H1 (cell line): ENCODE results near the gene TTC32. TPM values are rescaled to one million over a fixed set of nuclear protein-coding genes. Genes with fewer than 3 reads are reported as not detected.

Experiments used
- CTCF ChIA-PET: fragments of 300-600 bp; sonication (Branson Sonifier 250); formaldehyde crosslinking; loops from one replicate; lab custom pipeline; 2021; ENCODE audit not compliant: partially characterized antibody; lab: Charles Lee
- POLR2A ChIA-PET: fragments of 300-600 bp; sonication (Branson Sonifier 250); formaldehyde crosslinking; loops from one replicate; lab custom pipeline; 2021; ENCODE audit warnings: inconsistent platforms; ENCODE audit not compliant: partially characterized antibody; lab: Charles Lee
- DNase-seq, 2 experiments: peaks; one replicate each; pipeline versions ENCODE4 v3.0.0 to v3.0.0-alpha.2; 2010 to 2022; ENCODE audit warnings: low spot score in 2 of 2, low read depth in 1 of 2, mixed read lengths in 1 of 2
- FAIRE-seq: peaks from 2 replicates; lab custom pipeline; 2011; peaks lifted over from hg19 to GRCh38; lab: Jason Lieb, UNC
- H2AFZ ChIP-seq: 2 replicates; pipeline ENCODE4 v1.8.1; 2012; ENCODE audit warnings: low read length, inconsistent platforms
- H2AK5ac ChIP-seq: 2 replicates; pipeline ENCODE4 v1.6.1; 2013; ENCODE audit warnings: low read depth, low read length
- H2BK120ac ChIP-seq: replicated peaks from 2 replicates; pipeline ENCODE3; 2013; ENCODE audit warnings: low read depth, low read length, inconsistent platforms
- H2BK12ac ChIP-seq: 2 replicates; pipeline ENCODE4 v1.6.1; 2013; ENCODE audit warnings: low read depth, low read length
- H2BK15ac ChIP-seq: 2 replicates; pipeline ENCODE4 v1.6.1; 2013; ENCODE audit warnings: low read length
- H2BK20ac ChIP-seq: 2 replicates; pipeline ENCODE4 v1.6.1; 2013; ENCODE audit warnings: low read length
- H2BK5ac ChIP-seq: 2 replicates; pipeline ENCODE4 v1.6.1; 2013; ENCODE audit warnings: low read depth, low read length
- H3K14ac ChIP-seq: 2 replicates; pipeline ENCODE4 v1.6.1; 2013; ENCODE audit warnings: inconsistent platforms; ENCODE audit not compliant: insufficient read length
- H3K18ac ChIP-seq: 2 replicates; pipeline ENCODE4 v1.6.1; 2013; ENCODE audit warnings: low read length; ENCODE audit errors: extremely low read depth
- H3K23ac ChIP-seq: 2 replicates; pipeline ENCODE4 v1.6.1; 2013; ENCODE audit warnings: inconsistent platforms; ENCODE audit not compliant: insufficient read length
- H3K23me2 ChIP-seq: 2 replicates; pipeline ENCODE4 v1.6.1; 2013; ENCODE audit warnings: low read depth, low read length
- H3K27ac ChIP-seq: 2 replicates; pipeline ENCODE4 v1.6.1; 2011; ENCODE audit warnings: low read depth, low read length, inconsistent platforms
- H3K27me3 ChIP-seq, 4 experiments: replicated peaks in 1 of 4; 1 replicate in 1 of 4; 2 replicates in 3 of 4; pipeline versions ENCODE4 v1.6.1 to v1.8.1; 2011 to 2013; ENCODE audit warnings: low read length in 3 of 4, mild to moderate bottlenecking in 3 of 4, inconsistent platforms in 2 of 4, mixed read lengths in 2 of 4, moderate library complexity in 1 of 4; ENCODE audit not compliant: control insufficient read depth in 3 of 4, insufficient read depth in 3 of 4; ENCODE audit errors: extremely low read depth in 1 of 4
- H3K36me3 ChIP-seq, 4 experiments: 2 replicates each; pipeline versions ENCODE4 v1.6.1 to v1.8.1; 2011 to 2013; ENCODE audit warnings: mild to moderate bottlenecking in 4 of 4, low read length in 3 of 4, moderate library complexity in 2 of 4, control low read depth in 1 of 4, inconsistent platforms in 1 of 4; ENCODE audit not compliant: insufficient read depth in 4 of 4, control insufficient read depth in 2 of 4
- H3K4ac ChIP-seq: replicated peaks from 2 replicates; pipeline ENCODE3; 2013; ENCODE audit warnings: low read length, low read depth, mixed read lengths, inconsistent platforms; ENCODE audit not compliant: insufficient read length
- H3K4me1 ChIP-seq, 4 experiments: replicated peaks in 1 of 4; 1 replicate in 1 of 4; 2 replicates in 3 of 4; pipeline versions ENCODE4 v1.6.1 to v1.8.1; 2011 to 2013; ENCODE audit warnings: low read length in 3 of 4, inconsistent platforms in 2 of 4, mixed read lengths in 1 of 4; ENCODE audit not compliant: insufficient read depth in 4 of 4, control insufficient read depth in 3 of 4
- H3K4me2 ChIP-seq, 2 experiments: 2 replicates each; pipeline versions ENCODE4 v1.6.1 to v1.8.1; 2011 to 2013; ENCODE audit warnings: low read depth in 2 of 2, low read length in 2 of 2, control low read depth in 1 of 2, inconsistent platforms in 1 of 2, mild to moderate bottlenecking in 1 of 2; ENCODE audit not compliant: insufficient read depth in 1 of 2
- H3K4me3 ChIP-seq, 4 experiments: fragments of 200-600, 300-600 bp in 1 of 4; sonication (generic), shearing (Covaris generic), sonication (Bioruptor Twin) in 1 of 4; 2 replicates each; pipeline versions ENCODE4 v1.5.1 to v1.8.1; 2011 to 2016; ENCODE audit warnings: low read length in 4 of 4, low read depth in 3 of 4, control low read depth in 2 of 4, inconsistent platforms in 2 of 4, mild to moderate bottlenecking in 2 of 4, mixed read lengths in 1 of 4, moderate library complexity in 1 of 4; ENCODE audit not compliant: insufficient read depth in 2 of 4; ENCODE audit errors: extremely low read depth in 1 of 4
- H3K56ac ChIP-seq: replicated peaks from 2 replicates; pipeline ENCODE3; 2013; ENCODE audit warnings: low read depth, mild to moderate bottlenecking, mixed read lengths, low read length, inconsistent platforms; ENCODE audit not compliant: insufficient read length
- H3K79me1 ChIP-seq: 2 replicates; pipeline ENCODE4 v1.6.1; 2013; ENCODE audit warnings: low read depth, low read length, control low read depth
- H3K79me2 ChIP-seq, 2 experiments: 2 replicates each; pipeline versions ENCODE4 v1.6.1 to v1.8.1; 2012 to 2013; ENCODE audit warnings: low read length in 2 of 2, mild to moderate bottlenecking in 2 of 2, inconsistent platforms in 1 of 2; ENCODE audit not compliant: insufficient read depth in 2 of 2, control insufficient read depth in 1 of 2
- H3K9ac ChIP-seq, 4 experiments: replicated peaks in 1 of 4; 1 replicate in 1 of 4; 2 replicates in 3 of 4; pipeline versions ENCODE4 v1.6.1 to v1.8.1; 2011 to 2013; ENCODE audit warnings: low read depth in 3 of 4, low read length in 3 of 4, control low read depth in 2 of 4, mild to moderate bottlenecking in 2 of 4, moderate library complexity in 2 of 4, inconsistent platforms in 1 of 4; ENCODE audit errors: extremely low read depth in 1 of 4
- H3K9me3 ChIP-seq, 2 experiments: 2 replicates each; pipeline versions ENCODE4 v1.6.1 to v1.8.1; 2012 to 2013; ENCODE audit warnings: mild to moderate bottlenecking in 2 of 2, moderate library complexity in 2 of 2, control low read depth in 1 of 2, inconsistent platforms in 1 of 2, low read depth in 1 of 2, low read length in 1 of 2, mixed read lengths in 1 of 2; ENCODE audit not compliant: insufficient read depth in 2 of 2
- H4K20me1 ChIP-seq, 2 experiments: replicated peaks in 1 of 2; 2 replicates each; pipeline versions ENCODE3 to v1.8.1; 2011 to 2013; ENCODE audit warnings: inconsistent platforms in 2 of 2, low read length in 2 of 2, mild to moderate bottlenecking in 1 of 2; ENCODE audit not compliant: insufficient read depth in 2 of 2, control insufficient read depth in 1 of 2
- H4K5ac ChIP-seq: 2 replicates; pipeline ENCODE4 v1.6.1; 2013; ENCODE audit warnings: low read length, low read depth, mixed read lengths, inconsistent platforms; ENCODE audit not compliant: insufficient read length
- H4K8ac ChIP-seq: 2 replicates; pipeline ENCODE4 v1.8.0; 2013; ENCODE audit warnings: mild to moderate bottlenecking, moderate library complexity, low read length, inconsistent platforms; ENCODE audit not compliant: insufficient read depth; ENCODE audit errors: extremely low read depth
- H4K91ac ChIP-seq: replicated peaks from 2 replicates; pipeline ENCODE3; 2013; ENCODE audit warnings: low read length, mixed read lengths, inconsistent platforms; ENCODE audit not compliant: insufficient read length
- NANOG ChIP-seq: IDR thresholded peaks from 2 replicates; pipeline ENCODE4 v1.6.1; 2011; ENCODE audit warnings: low read length, low read depth, mild to moderate bottlenecking, inconsistent platforms; ENCODE audit not compliant: insufficient read depth, poor library complexity, severe bottlenecking
- WGBS, 2 experiments: shearing (Covaris generic) in 1 of 2; methylation state at CpG; one replicate each; pipeline versions ENCODE4 v1.1.6 to v1.1.7; 2013 to 2015; ENCODE audit warnings: low lambda C conversion rate in 2 of 2, mixed read lengths in 2 of 2, inconsistent platforms in 1 of 2, low coverage in 1 of 2, missing lambda C conversion rate in 1 of 2; ENCODE audit not compliant: insufficient replicate concordance in 2 of 2, insufficient coverage in 1 of 2, insufficient read length in 1 of 2; ENCODE audit errors: extremely low coverage in 1 of 2, missing lambda C conversion rate in 1 of 2; 5-methylcytosine and 5-hydroxymethylcytosine counted together
- polyA plus RNA-seq, 7 experiments: library from polyadenylated mRNA; depleted of rRNA in 3 of 7; stranded (reverse) in 5 of 7; unstranded in 2 of 7; fragments of >200 nt in 5 of 7; fragments of 200-250 nt in 2 of 7; gene quantifications; 1 replicate in 5 of 7; 2 replicates in 1 of 7; 4 replicates in 1 of 7; pipeline versions ENCODE4 v1.2.1 to v1.2.3, GENCODE V29; 2011 to 2013; ENCODE audit warnings: missing spikeins in 2 of 7, mixed read lengths in 2 of 7
- total RNA-seq: library from RNA; stranded (reverse); fragmentation: NEBNext Ultra II Directional; extraction: Animal tissue kit (Norgen Biotek cat#: 25700); gene quantifications from 2 replicates; pipeline ENCODE4 v1.2.1, GENCODE V29; 2021

The TTC32 gene
- total and polyA plus RNA-seq, 2 of the 8 experiments (the other 6 are each of a cell fraction or from before 2014, with no cell fraction given) = 6.8 to 8.7 TPM

DNA sequence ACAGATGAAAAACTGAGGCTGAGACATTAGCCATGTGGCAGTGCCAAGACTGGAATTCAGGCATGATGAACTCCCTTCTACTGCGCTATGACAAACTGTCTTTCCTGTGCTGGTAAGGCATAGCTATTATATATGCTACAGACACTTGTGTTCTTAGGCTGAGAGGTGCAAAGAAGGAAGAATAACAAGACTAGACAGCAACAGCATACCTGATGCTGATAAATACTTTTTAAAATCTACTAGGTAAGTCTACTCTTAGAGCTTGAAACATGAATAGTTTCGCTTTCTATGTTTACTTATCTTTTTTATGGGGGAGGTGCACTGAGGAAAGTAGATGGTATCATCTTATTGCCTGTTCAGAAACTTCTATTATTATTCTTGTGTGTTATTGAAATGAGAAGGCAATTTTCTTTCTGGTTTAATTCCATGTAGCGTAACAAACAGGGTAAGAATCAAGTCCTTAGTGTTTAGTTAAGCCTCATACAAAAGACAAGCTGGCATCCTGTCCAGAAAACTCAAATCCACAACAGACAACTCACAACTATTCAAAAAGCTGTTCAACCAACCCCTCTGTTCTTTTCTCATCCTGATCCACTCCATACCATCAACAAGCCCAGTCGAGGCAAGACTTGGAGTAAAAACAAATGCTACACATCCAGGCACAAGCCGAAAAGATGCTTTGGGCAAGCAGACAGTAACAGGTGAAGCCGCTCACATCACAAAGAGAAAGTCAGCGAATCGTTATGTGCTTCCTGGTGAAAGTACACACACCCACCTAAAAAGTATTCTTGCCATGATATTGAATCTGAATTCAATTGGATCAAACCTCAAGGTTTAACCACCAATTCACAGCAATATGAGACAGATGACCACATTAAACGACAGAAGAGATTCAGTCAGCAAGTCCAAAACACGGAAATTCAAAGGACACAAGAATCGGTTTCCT lies 1.5 kb downstream of the TTC32 start:
- CTCF ChIA-PET = interaction anchor here (0.9 to 1.6 kb wide), 2 partner anchors 28 to 36 kb away, joined by 3 to 7 read pairs; no protein-coding TSS in a partner anchor
- Histone ChIP-seq H2BK5ac (no peak overlapping the region), H3K23ac (no peak overlapping the region), H3K23me2 (peaks cover 9% of the 10 kb centered on the region), H3K27ac (no peak overlapping the region), H3K9ac (peak overlapping the region; percentile 95 to 100 (median 99); a peak in 6 of 7 replicates), H2AK5ac (no peak overlapping the region), H3K4me3 (peak overlapping the region; percentile 69 to 100 (median 92)), H3K14ac (no peak overlapping the region), H4K20me1 (peaks cover 0 to 2% of the 10 kb centered on the region in 2 experiments), H2AFZ (peak overlapping the region; percentile 63; the same call in 1 of the 2 replicates), H3K18ac (no peak overlapping the region), H4K5ac (no peak overlapping the region), H4K91ac (no peak overlapping the region), H3K4ac (no peak overlapping the region), H3K56ac (no peak overlapping the region), H3K27me3 (no peaks in the 10 kb centered on the region), H2BK12ac (no peak overlapping the region), H3K79me1 (no peaks in the 10 kb centered on the region; the same call in 1 of the 2 replicates), H4K8ac (no peak overlapping the region), H2BK20ac (no peak overlapping the region), H3K4me1 (peaks cover 0 to 3% (median 1%) of the 10 kb centered on the region in 4 experiments; a peak in 2 of 7 replicates), H3K79me2 (peaks cover 5 to 27% of the 10 kb centered on the region in 2 experiments; a peak in 3 of 4 replicates), H3K36me3 (no peaks in the 10 kb centered on the region), H2BK15ac (no peak overlapping the region), H2BK120ac (no peak overlapping the region), H3K9me3 (no peaks in the 10 kb centered on the region), H3K4me2 (peak overlapping the region; percentile 58 to 93)
- TF ChIP-seq NANOG = no peak
- POLR2A ChIA-PET = interaction anchor here (0.6 kb wide), 1 partner anchor 9 kb away, joined by 3 read pairs; no protein-coding TSS in a partner anchor
- 64% methylated on average over 11 of the region's 11 CpGs; no CpG with 5 or more reads in 1 of the 2 experiments for WGBS, 2 experiments
- FAIRE-seq = no peak
- DNase-seq = no peak
